Stimulated activated naive CD8-positive, alpha-beta T cell treated with anti-CD3 and anti-CD28 coated beads, Interleukin-15, amount 100 ng/mL, for 72 hours (primary cell): ENCODE results near the gene SORCS1.

ENCODE experiments used
- ATAC-seq: fragments of 150-1000 bp; cut with Tn5 transposase; 2 replicates; pipeline ENCODE4 v1.10.0; 2021; ENCODE audit warnings: mild to moderate bottlenecking, moderate library complexity
- DNase-seq, 2 donors: peaks; one replicate each; pipeline ENCODE4 v3.0.0; 2021 to 2022
- H3K27ac Mint-ChIP-seq, 2 donors: one replicate each; pipeline ENCODE4 v1.8.0; 2022; ENCODE audit warnings: mild to moderate bottlenecking in 2 of 2, mixed read lengths in 2 of 2, moderate library complexity in 2 of 2
- H3K27me3 Mint-ChIP-seq: one replicate; pipeline ENCODE4 v1.8.0; 2022; ENCODE audit warnings: mixed read lengths
- H3K4me1 Mint-ChIP-seq: one replicate; pipeline ENCODE4 v1.8.0; 2022; ENCODE audit warnings: mild to moderate bottlenecking, mixed read lengths
- H3K4me3 Mint-ChIP-seq, 2 donors: one replicate each; pipeline ENCODE4 v1.8.0; 2022; ENCODE audit warnings: mild to moderate bottlenecking in 2 of 2, mixed read lengths in 2 of 2, moderate library complexity in 1 of 2
- H3K9me3 Mint-ChIP-seq, 2 donors: one replicate each; pipeline ENCODE4 v1.8.0; 2022; ENCODE audit warnings: mixed read lengths in 2 of 2

The SORCS1 gene

GRCh38 chr10:106785528-106785927, 379.0 kb downstream of the SORCS1 start:
- H3K4me1 Mint-ChIP-seq = no peaks in the 10 kb centered on the region
- no peak for ATAC-seq
- no peak overlapping the region for H3K27ac Mint-ChIP-seq
- peaks cover 11 to 12% of the 10 kb centered on the region in 2 donors for H3K9me3 Mint-ChIP-seq
- H3K4me3 Mint-ChIP-seq = no peak overlapping the region
- DNase-seq = no peak
- no peaks in the 10 kb centered on the region for H3K27me3 Mint-ChIP-seq

GRCh38 chr10:106780632-106781031, 383.9 kb downstream of the SORCS1 start:
- H3K4me3 Mint-ChIP-seq = no peak overlapping the region
- no peaks in the 10 kb centered on the region for H3K27me3 Mint-ChIP-seq
- peaks cover 0 to 4% of the 10 kb centered on the region in 2 donors for H3K9me3 Mint-ChIP-seq
- no peaks in the 10 kb centered on the region for H3K4me1 Mint-ChIP-seq
- H3K27ac Mint-ChIP-seq = no peak overlapping the region
- ATAC-seq (no peak), DNase-seq (no peak)

- no peaks in the 10 kb centered on the region for H3K9me3 Mint-ChIP-seq
- ATAC-seq (no peak), DNase-seq (no peak)
- H3K27ac Mint-ChIP-seq = no peak overlapping the region
- no peak overlapping the region for H3K4me3 Mint-ChIP-seq
- H3K4me1 Mint-ChIP-seq = no peaks in the 10 kb centered on the region
- H3K27me3 Mint-ChIP-seq = no peaks in the 10 kb centered on the region
Measured at GRCh38 chr10:106777841-106778240, 386.7 kb downstream of the SORCS1 start.

- Mint-ChIP-seq H3K4me3 (no peak overlapping the region), H3K4me1 (no peaks in the 10 kb centered on the region), H3K9me3 (peaks cover 0 to 5% of the 10 kb centered on the region in 2 donors), H3K27me3 (no peaks in the 10 kb centered on the region), H3K27ac (no peak overlapping the region)
- no peak for ATAC-seq
- DNase-seq = no peak
Measured at GRCh38 chr10:106775127-106775526, 389.4 kb downstream of the SORCS1 start.

GRCh38 chr10:106772957-106773356, 391.5 kb downstream of the SORCS1 start:
- no peaks in the 10 kb centered on the region for H3K4me1 Mint-ChIP-seq
- ATAC-seq (no peak), DNase-seq (no peak)
- no peak overlapping the region for H3K27ac Mint-ChIP-seq
- no peaks in the 10 kb centered on the region for H3K27me3 Mint-ChIP-seq
- peaks cover 0 to 5% of the 10 kb centered on the region in 2 donors for H3K9me3 Mint-ChIP-seq
- no peak overlapping the region for H3K4me3 Mint-ChIP-seq

GRCh38 chr10:106771154-106771553, 393.4 kb downstream of the SORCS1 start:
- no peaks in the 10 kb centered on the region for H3K4me1 Mint-ChIP-seq
- no peak overlapping the region for H3K4me3 Mint-ChIP-seq

GRCh38 chr10:106768204-106768603, 396.3 kb downstream of the SORCS1 start:
- Mint-ChIP-seq H3K27ac (no peak overlapping the region), H3K4me3 (no peak overlapping the region), H3K4me1 (no peaks in the 10 kb centered on the region), H3K9me3 (peaks cover 5 to 13% of the 10 kb centered on the region in 2 donors), H3K27me3 (no peaks in the 10 kb centered on the region)
- no peak for DNase-seq
- ATAC-seq = no peak

More at GRCh38 chr10:106771154-106771553, 393.4 kb downstream of the SORCS1 start:
- DNase-seq (no peak), ATAC-seq (no peak)
- Mint-ChIP-seq H3K9me3 (peaks cover 5 to 10% of the 10 kb centered on the region in 2 donors), H3K27ac (no peak overlapping the region), H3K27me3 (no peaks in the 10 kb centered on the region)

- Mint-ChIP-seq H3K4me3 (no peak overlapping the region), H3K27ac (no peak overlapping the region), H3K4me1 (no peaks in the 10 kb centered on the region), H3K9me3 (peaks cover 0 to 13% of the 10 kb centered on the region in 2 donors), H3K27me3 (no peaks in the 10 kb centered on the region)
- DNase-seq (no peak), ATAC-seq (no peak)
Measured at GRCh38 chr10:106765928-106766327, 398.6 kb downstream of the SORCS1 start.

GRCh38 chr10:106765241-106765754, 399.2 kb downstream of the SORCS1 start:
- no peak for DNase-seq
- Mint-ChIP-seq H3K27ac (no peak overlapping the region), H3K4me1 (no peaks in the 10 kb centered on the region), H3K4me3 (no peak overlapping the region), H3K9me3 (peaks cover 0 to 13% of the 10 kb centered on the region in 2 donors), H3K27me3 (no peaks in the 10 kb centered on the region)
- ATAC-seq = no peak

GRCh38 chr10:106764360-106764759, 400.1 kb downstream of the SORCS1 start:
- no peak overlapping the region for H3K27ac Mint-ChIP-seq
- no peak for ATAC-seq
- no peak overlapping the region for H3K4me3 Mint-ChIP-seq
- no peak for DNase-seq
- H3K4me1 Mint-ChIP-seq = no peaks in the 10 kb centered on the region
- H3K9me3 Mint-ChIP-seq = peaks cover 0 to 13% of the 10 kb centered on the region in 2 donors
- H3K27me3 Mint-ChIP-seq = no peaks in the 10 kb centered on the region

GRCh38 chr10:106761906-106762305, 402.6 kb downstream of the SORCS1 start:
- H3K27me3 Mint-ChIP-seq = no peaks in the 10 kb centered on the region
- peaks cover 0 to 13% of the 10 kb centered on the region in 2 donors for H3K9me3 Mint-ChIP-seq
- no peak for DNase-seq
- no peak overlapping the region for H3K4me3 Mint-ChIP-seq
- no peaks in the 10 kb centered on the region for H3K4me1 Mint-ChIP-seq
- no peak overlapping the region for H3K27ac Mint-ChIP-seq
- ATAC-seq = no peak

- H3K9me3 Mint-ChIP-seq = peaks cover 0 to 6% of the 10 kb centered on the region in 2 donors
- no peak overlapping the region for H3K27ac Mint-ChIP-seq
- H3K27me3 Mint-ChIP-seq = no peaks in the 10 kb centered on the region
- DNase-seq (no peak), ATAC-seq (no peak)
- H3K4me3 Mint-ChIP-seq = no peak overlapping the region
- no peaks in the 10 kb centered on the region for H3K4me1 Mint-ChIP-seq
Measured at GRCh38 chr10:106757521-106757920, 407.0 kb downstream of the SORCS1 start.

- Mint-ChIP-seq H3K27ac (no peak overlapping the region), H3K9me3 (peaks cover 0 to 8% of the 10 kb centered on the region in 2 donors), H3K27me3 (no peaks in the 10 kb centered on the region), H3K4me3 (no peak overlapping the region), H3K4me1 (no peaks in the 10 kb centered on the region)
- ATAC-seq (no peak), DNase-seq (no peak)
Measured at GRCh38 chr10:106751091-106751490, 413.4 kb downstream of the SORCS1 start.

GRCh38 chr10:106746868-106747267, 417.6 kb downstream of the SORCS1 start:
- no peak for ATAC-seq
- Mint-ChIP-seq H3K27me3 (no peaks in the 10 kb centered on the region), H3K4me1 (no peaks in the 10 kb centered on the region), H3K9me3 (peaks cover 0 to 8% of the 10 kb centered on the region in 2 donors), H3K4me3 (no peak overlapping the region), H3K27ac (no peak overlapping the region)
- no peak for DNase-seq

GRCh38 chr10:106741006-106741530, 423.4 kb downstream of the SORCS1 start:
- no peaks in the 10 kb centered on the region for H3K27me3 Mint-ChIP-seq
- H3K9me3 Mint-ChIP-seq = peaks cover 0 to 4% of the 10 kb centered on the region in 2 donors
- no peak overlapping the region for H3K4me3 Mint-ChIP-seq
- H3K27ac Mint-ChIP-seq = no peak overlapping the region
- ATAC-seq (no peak), DNase-seq (no peak)
- H3K4me1 Mint-ChIP-seq = no peaks in the 10 kb centered on the region

- Mint-ChIP-seq H3K4me1 (no peaks in the 10 kb centered on the region), H3K9me3 (peaks cover 0 to 4% of the 10 kb centered on the region in 2 donors), H3K27me3 (no peaks in the 10 kb centered on the region), H3K4me3 (no peak overlapping the region), H3K27ac (no peak overlapping the region)
- DNase-seq = no peak
- no peak for ATAC-seq
Measured at GRCh38 chr10:106740071-106740470, 424.4 kb downstream of the SORCS1 start.

GRCh38 chr10:106734220-106734619, 430.3 kb downstream of the SORCS1 start:
- Mint-ChIP-seq H3K27ac (no peak overlapping the region), H3K4me1 (no peaks in the 10 kb centered on the region), H3K9me3 (peaks cover 0 to 4% of the 10 kb centered on the region in 2 donors), H3K27me3 (no peaks in the 10 kb centered on the region), H3K4me3 (no peak overlapping the region)
- ATAC-seq (no peak), DNase-seq (no peak)
